ENCODE results near the gene USP34.
"Not testable (repeated sequence)": the region's sequence is repeated elsewhere in the genome, so short reads cannot be mapped to it uniquely, and the experiment has no call there.

USP34 gene

DNA sequence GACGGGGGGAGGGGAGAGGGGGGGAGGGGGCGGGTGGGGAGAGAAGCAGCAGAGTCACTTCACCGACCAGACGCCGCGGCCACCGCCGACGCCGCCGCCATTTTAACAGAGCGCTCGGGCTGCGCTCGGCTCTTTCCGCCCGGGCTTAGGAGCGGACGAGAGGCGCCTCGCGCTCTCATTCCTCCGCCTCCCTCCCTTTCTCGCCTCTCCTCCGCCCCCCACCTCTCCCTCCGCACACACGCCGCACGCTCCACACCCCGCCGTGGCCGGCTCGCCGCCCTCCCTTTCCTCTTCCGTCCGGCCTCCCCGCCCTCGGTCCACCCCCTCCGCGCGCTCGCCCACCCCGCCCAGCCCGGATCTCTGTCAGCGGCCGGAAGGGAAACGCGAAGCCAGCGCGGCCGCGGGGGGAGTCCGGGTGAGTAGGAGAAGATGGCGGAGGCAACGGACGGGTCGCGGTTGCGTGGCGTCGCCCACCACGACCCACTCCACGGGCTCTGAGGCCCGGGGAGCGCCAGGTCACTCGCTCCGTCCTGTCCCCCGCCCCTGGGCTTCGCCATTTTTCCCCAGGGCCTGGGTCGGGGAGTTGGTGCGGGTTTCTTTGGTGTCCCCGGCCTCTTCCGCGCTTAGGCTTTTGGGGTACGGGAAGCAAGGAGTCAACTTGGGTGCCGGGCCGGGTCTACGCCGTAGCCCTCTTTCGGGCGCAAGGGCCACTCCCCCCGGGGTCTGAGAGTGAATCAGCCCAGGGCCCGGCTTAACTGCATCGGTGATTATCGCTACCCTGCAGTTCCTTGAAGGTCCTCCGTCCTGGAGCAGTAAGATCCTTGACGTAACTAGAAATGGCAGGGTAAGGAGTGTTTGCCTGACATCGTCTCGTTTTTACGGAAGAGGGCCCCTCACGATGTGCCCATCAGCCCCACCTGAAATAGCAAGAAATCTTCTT lies at the start of gene USP34:
Gene USP34 (minus strand): TSS at position 123 of the 940 bp plus-strand sequence. CDS start 395 bp downstream, outside the sequence.
- DNase-seq: peak; percentile 85 to 90

GRCh38 chr2:61520261-61520660 lies 49.4 kb upstream of the USP34 start:
- no peak for DNase-seq

DNA sequence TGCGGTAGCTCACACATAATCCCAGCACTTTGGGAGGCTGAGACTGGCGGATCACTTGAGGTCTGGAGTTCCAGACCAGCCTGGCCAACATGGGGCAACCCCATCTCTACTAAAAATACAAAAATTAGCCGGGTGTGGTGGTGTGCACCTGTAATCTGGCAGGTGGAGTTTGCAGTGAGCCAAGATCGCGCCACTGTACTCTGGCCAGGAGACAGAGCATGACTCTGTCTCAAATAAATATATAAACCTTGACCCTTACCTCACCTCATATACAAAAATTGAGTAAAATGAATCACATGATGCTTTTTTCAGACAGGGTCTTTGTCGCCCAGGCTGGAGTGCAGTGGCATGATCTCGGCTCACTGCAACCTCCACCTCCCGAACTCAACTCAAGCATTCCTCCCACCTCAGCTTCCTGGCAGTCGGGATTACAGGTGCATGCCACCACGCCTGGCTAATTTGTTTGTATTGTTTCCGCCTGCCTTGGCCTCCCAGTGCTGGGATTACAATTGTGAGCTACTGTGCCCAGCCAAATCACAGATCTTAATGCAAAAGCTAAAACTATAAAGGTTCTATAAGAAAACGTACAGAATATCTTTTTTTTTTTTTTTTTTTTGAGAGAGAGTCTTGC lies 42.0 kb upstream of the USP34 start:
- no peak for DNase-seq

DNA sequence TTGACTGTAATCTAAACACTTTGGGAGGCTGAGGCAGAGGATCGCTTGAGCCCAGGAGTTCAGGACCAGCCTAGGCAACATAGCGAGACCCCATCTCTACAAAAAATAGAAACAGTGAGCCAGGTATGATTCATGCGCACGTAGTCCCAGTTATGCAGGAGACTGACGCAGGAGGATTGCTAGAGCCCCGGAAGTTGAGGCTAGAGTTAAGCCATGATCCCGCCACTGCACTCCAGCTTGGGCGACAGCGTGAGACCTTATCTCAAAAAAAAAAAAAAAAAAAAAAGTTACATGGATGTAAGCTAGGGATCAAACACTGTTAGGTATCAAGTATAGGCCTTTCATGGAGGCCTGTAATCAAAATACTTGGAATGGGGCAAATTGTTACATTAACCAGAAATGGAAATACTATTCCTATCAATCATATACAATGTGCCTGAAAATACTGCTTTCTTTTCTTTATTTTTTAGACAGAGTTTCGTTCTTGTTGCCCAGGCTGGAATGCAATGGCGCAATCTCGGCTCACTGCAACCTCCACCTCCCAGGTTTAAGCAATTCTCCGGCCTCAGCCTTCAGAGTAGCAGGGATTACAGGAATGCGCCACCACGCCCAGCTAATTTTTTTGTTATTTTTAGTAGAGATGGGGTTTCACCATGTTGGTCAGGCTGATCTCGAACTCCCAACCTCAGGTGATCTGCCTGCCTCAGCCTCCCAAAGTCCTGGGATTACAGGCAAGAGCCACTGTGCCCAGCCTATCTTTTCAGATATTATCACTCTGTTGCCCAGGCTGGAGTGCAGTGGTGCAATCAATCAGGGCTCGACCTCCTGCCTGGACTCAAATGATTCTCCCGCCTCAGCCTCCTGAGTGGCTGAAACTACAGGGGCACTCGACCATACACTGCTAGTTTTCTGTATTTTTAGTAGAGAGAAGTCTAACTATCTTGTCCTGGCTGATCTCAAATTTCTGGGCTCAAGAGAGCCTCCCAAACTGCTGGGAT lies 40.1 kb upstream of the USP34 start:
- no peak for DNase-seq

DNA sequence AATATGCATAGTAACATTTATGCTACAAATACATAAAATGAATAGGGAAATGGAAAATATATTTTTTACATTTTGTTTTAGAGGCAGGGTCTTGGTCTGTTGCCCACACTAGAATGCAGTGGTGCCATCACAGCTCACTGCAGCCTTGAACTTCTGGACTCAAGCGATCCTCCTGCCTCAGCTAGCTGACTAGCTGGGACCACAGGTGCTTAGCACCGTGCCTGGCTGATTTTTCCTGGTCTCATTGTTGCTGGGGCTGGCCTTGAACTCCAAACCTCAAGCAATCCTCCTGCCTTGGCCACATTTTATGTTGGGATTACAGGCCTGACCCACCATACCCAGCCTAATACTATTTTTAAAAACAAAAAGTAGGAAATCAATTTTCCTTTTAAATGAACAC lies 34.1 kb upstream of the USP34 start:
- DNase-seq: no peak

DNA sequence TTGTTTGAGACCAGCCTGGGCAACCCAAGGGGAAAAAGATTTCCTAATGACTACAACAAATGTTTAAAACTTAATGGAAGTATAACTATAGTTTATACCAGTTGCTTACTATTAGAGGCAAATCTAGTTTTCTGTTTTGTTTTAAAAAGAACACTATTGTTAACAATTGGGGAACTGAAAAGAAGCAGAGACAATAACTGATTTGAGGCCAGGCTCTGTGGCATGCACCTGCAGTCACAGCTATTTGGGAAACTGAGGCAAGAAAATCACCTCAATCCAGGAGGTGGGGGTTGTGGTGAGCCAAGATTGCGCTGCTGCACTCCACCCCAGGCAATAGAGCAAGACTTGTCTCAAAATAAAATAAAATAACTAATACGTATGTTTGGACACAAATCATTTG lies 28.2 kb upstream of the USP34 start:
- no peak for DNase-seq

DNA sequence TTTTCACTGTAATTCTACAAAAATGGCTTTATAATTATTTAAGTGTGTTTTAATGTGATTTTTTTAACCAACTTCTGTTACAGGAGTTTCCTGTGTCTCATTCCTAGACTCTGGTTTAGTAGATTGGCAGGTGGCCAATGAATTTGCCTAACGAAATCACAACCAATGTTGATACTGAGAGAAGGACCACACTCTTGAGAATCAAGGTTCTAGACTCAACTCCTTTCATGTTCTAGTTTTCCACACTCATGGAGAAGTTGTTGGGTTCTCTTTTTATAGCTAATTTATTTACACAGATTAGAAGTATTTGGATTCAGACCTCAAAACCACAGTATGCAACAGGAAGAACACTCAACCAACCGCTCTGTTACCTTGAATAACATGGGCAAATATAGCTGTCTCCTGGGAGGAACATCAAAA lies 22.6 kb upstream of the USP34 start:
- peak in 1 of 2 donors; percentile 14 for DNase-seq

GRCh38 chr2:61492476-61492875 lies 21.6 kb upstream of the USP34 start:
- DNase-seq: no peak

GRCh38 chr2:61485281-61485680 lies 14.4 kb upstream of the USP34 start:
- DNase-seq: no peak

DNA sequence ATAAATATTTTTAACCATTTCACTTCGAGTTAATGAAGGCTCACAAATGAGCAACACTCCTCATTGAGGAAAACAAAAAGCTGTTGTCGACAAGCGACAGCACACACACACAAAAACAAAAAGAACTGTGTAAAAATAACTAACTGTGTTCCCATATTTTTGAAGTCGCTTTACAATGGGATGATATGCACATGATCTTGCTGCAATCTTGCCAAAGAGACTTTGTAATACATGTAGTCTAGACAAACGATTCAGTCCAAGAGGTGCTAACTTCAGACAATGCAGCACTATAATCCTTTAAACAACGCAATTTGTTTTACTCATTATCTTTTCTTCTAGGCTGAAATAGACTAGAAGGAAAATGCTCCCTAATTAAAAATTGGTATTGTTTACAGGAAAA lies 7.2 kb upstream of the USP34 start:
- DNase-seq: no peak

DNA sequence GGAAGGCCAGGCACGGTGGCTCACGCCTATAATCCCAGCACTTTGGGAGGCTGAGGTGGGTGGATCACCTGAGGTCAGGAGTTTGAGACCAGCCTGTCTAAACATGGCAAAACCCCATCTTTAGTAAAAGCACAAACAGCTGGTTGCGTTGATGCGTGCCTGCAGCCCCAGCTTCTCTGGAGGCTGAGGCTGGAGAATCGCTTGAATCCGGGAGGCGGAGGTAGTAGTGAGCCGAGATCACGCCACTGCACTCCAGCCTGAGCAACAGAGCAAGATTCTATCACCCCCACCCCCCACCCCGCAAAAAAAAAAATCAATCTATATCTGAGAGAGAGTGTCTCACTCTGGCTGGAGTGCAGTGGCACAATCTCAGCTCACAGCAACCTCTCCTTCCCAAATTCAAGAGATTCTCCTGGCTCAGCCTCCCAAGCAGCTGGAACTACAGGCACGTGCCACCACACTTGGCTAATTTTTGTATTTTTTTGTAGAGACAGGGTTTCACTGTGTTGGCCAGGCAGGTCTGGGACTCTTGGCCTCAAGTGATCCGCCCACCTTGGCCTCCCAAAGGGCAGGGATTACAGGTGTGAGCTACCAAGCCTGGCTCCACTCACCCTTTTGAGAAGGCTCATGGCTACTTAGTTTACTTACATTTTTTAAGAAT lies 6.2 kb upstream of the USP34 start:
- not testable (repeated sequence) for DNase-seq

DNA sequence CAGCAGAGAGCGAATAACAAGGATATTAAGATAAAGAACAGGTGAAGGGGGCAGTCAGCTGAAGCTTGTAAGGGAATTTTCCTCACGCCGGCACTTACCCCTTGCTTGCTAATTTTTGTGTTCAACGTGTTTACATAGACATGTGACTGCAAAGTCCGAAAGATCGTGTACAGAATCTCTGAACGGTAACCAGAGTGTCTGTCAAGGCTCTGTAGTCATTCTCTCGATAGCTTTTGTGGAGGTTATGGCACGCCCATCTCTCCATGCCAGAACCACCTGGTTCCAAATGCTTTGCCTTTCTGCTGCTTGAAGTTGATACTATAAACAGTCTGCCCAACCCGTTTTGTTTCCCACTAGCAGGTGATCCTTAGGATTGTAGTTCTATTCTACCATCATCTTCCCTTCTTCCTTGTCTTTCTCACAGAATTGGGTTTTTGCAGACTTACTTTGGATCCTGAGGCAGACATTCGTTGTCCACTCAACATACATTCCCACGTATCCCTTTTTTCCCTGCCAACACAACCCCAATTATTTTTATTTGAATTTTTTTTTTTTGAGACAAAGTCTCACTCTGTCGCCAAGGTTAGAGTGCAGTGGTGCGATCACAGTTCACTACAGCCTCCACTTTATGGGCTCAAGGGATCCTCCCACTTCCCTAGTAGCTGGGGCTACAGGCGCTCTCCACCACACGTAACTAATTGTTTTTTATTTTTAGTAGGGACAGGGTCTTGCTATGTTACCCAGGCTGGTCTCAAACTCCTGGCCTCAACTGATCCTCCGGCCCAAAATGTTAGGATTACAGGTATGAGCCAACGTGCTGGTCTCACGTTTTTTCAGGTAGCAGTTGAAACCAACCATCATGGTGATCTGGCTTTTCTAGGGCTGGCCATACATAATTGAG lies 1.3 kb upstream of the USP34 start:
- DNase-seq: peak; percentile 16 to 17

DNA sequence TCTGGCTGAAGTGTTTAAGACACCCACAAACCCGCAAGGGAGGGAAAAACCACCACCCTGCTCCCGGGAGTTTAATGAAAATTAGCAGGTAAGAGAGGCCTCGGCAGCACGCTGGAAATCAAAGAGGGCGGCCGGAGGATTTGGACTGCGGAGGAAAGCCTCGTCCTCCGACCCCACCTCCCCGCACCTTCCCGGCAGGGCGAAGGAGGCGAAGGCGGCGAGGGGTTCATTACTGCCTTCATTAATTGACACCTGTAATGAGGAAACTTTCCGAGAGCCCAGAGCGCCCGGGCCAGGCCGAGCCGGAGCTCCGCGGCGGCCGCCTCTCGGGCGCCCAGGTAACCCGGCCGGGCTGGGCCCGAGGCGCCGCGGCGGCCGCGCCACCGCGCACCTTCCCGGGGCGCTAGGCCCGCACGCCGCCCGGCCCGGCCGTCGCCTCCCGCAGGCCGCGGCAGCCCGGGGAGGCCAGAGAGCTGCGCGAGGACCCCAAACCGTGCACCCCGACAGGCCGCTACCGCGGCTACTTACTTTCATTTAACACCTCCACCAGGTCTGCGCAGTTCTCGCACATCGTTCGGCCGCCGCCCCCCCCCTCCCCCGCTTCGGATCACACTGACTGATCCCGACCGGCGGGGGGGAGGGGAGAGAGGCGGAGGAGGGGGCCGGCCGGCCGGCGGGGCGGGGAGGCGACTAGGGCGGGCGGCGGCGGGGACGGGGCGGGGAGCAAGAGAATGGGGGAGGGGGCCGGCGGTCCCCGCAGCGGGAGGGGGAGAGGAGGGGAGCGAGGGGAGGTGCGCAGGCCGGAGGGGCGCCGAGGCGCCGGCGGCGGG lies 550 bp downstream of the USP34 start:
- DNase-seq: peak; percentile 85 to 86

GRCh38 chr2:61469424-61470121 lies 1.3 kb downstream of the USP34 start:
- DNase-seq: no peak

- DNase-seq: not testable (repeated sequence)
Observed at GRCh38 chr2:61468231-61468630, 2.7 kb downstream of the USP34 start.

DNA sequence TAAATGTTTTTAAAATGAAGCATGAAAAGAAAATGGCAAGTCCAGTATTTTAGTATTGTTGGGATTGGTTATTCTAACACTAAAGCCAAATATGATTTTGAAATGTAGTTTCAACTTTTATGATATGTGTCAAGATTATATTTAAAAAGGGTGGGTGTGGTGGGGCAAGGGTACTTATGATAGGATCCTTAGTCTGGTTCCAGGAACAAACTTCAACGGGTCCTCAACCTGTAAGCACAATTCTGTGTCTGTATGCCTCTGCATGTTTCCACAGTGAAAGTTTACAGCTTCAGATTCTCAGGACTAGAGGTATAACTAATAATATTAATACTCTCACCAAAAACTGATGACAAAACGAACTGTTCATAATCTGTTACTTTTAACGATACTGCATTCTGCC lies 5.8 kb downstream of the USP34 start:
- no peak for DNase-seq

GRCh38 chr2:61463769-61464475 lies 7.0 kb downstream of the USP34 start:
- no peak for DNase-seq

GRCh38 chr2:61461404-61461803 lies 9.5 kb downstream of the USP34 start:
- DNase-seq: no peak

DNA sequence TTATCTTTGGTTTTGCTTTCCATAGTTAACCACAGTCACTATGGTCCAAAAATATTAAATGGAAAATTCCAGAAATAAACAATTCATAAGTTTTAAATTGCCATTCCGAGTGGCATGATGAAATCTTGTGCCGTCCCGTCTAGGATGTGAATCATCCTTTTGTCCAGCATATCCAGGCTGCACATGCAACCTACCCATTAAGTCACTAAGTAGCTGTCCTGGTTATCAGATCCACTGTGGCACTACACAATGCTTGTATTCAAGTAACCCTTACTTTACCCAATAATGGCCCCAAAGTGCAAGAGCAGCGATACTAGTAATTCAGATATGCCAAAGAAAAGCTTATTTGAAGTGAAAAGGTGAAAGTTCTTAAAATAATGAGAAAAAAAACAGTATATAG lies 10.7 kb downstream of the USP34 start:
- no peak for DNase-seq
